Psoas muscle (tissue), 8 donors: ENCODE data around the gene PHC2. TPM values are rescaled to one million over a fixed set of nuclear protein-coding genes. Genes with fewer than 3 reads are reported as not detected.
A peak's percentile ranks its signal among the peaks of the same experiment; 100 is the strongest.

Experiments used
- ATAC-seq, 4 donors: fragments of 200-7000 bp; cut with Tn5 transposase; one replicate each; pipeline ENCODE4 v1.9.1; 2020; ENCODE audit warnings: moderate library complexity in 3 of 4, mild to moderate bottlenecking in 2 of 4
- DNase-seq, 2 donors: peaks; one replicate each; pipeline ENCODE4 v3.0.0-alpha.2; 2020
- H3K27ac ChIP-seq: fragments of 200-600 bp; one replicate; pipeline ENCODE4 v1.8.0; 2022
- H3K27me3 ChIP-seq, 3 donors: fragments of 200-600 bp in 1 of 3; one replicate each; pipeline versions ENCODE4 v1.6.1 to v1.8.0; 2013 to 2022; ENCODE audit warnings: low read length in 2 of 3, mild to moderate bottlenecking in 2 of 3, moderate library complexity in 1 of 3; ENCODE audit not compliant: insufficient read depth in 3 of 3
- H3K36me3 ChIP-seq, 2 donors: fragments of 200-600 bp in 1 of 2; one replicate each; pipeline versions ENCODE4 v1.6.1 to v1.8.0; 2013 to 2022; ENCODE audit warnings: low read depth in 1 of 2, mild to moderate bottlenecking in 1 of 2, moderate library complexity in 1 of 2; ENCODE audit not compliant: insufficient read depth in 1 of 2
- H3K4me1 ChIP-seq: fragments of 200-600 bp; one replicate; pipeline ENCODE4 v1.8.0; 2022
- H3K4me3 ChIP-seq: fragments of 200-600 bp; one replicate; pipeline ENCODE4 v1.8.0; 2022; ENCODE audit warnings: mild to moderate bottlenecking
- H3K9me3 ChIP-seq: fragments of 200-600 bp; one replicate; pipeline ENCODE4 v1.8.0; 2022
- WGBS, 3 donors: extraction: QIAGEN DNeasy Blood & Tissue Kit; methylation state at CpG; one replicate each; pipeline versions ENCODE4 v1.1.6 to v1.1.7; 2013; 5-methylcytosine and 5-hydroxymethylcytosine counted together
- intact Hi-C, 2 donors: fragments of 100-400 bp; cut with DNase I; formaldehyde crosslinking; loops; one replicate each; pipeline versions ENCODE4 v1.11.0 to v1.14.2; 2022
- polyA plus RNA-seq, 3 donors: library from polyadenylated mRNA; stranded (reverse); fragments of 200-250 nt; gene quantifications; one replicate each; pipeline ENCODE4 v1.2.3, GENCODE V29; 2013
- total RNA-seq, 4 donors: library from RNA; stranded (reverse); fragmentation: NEBNext Ultra II Directional in 2 of 4; extraction: Animal tissue kit (Norgen Biotek cat#: 25700) in 2 of 4; gene quantifications; one replicate each; pipeline versions ENCODE4 v1.2.1 to v1.2.4, GENCODE V29; 2021 to 2023
- TF ChIP-seq, protein P1 (sequence below): fragments of 200-600 bp; IDR thresholded peaks from one replicate; pipeline ENCODE4 v1.8.0; 2022; ENCODE audit warnings: antibody characterized with exemption
- donor health status: healthy with polysubstance abuse.
- donor health status: DM: no; HTN: no; CAD: no; lungs with moderate emphysema.
- donor health status: Bipolar disorder and iron deficiency.
- donor health status: healthy.
- donor health status: DM: yes; HTN: yes; CAD: no.
- donor health status: DM: no; HTN: no; CAD: no.
- donor health status: DM: no; HTN: no; CAD: no.
- donor health status: DM: yes; HTN: yes; CAD: no.

PHC2 gene
- total and polyA plus RNA-seq, 7 donors, result 74.1 to 427 (median 338) TPM

DNA sequence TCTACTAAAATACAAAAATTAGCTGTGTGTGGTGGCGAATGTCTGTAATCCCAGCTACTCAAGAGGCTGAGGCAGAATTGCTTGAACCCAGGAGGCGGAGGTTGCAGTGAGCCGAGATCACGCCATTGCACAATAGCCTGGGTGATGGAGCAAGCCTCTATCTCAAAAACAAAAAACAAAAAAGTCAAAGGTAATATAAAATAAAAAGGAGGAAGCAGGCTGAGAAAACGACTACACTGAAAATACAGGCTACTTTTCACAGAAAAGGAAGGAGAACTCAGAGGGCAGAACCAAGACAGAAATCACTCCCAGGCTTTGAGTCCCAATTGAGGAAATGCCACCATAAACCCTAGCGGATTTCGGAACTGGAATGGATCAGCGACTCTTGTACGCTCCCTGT, 104.1 kb downstream of the PHC2 start:
- H3K36me3 ChIP-seq, result peaks cover 28 to 99% of the 10 kb centered on the region in 2 donors
- intact Hi-C loops, result no loop called here
- no peaks in the 10 kb centered on the region for H3K27me3 ChIP-seq
- peak in 1 of 2 donors; percentile 55 for DNase-seq
- H3K9me3 ChIP-seq, result no peaks in the 10 kb centered on the region
- no peak for ATAC-seq
- H3K4me3 ChIP-seq, result no peak overlapping the region
- TF ChIP-seq, protein P1, sequence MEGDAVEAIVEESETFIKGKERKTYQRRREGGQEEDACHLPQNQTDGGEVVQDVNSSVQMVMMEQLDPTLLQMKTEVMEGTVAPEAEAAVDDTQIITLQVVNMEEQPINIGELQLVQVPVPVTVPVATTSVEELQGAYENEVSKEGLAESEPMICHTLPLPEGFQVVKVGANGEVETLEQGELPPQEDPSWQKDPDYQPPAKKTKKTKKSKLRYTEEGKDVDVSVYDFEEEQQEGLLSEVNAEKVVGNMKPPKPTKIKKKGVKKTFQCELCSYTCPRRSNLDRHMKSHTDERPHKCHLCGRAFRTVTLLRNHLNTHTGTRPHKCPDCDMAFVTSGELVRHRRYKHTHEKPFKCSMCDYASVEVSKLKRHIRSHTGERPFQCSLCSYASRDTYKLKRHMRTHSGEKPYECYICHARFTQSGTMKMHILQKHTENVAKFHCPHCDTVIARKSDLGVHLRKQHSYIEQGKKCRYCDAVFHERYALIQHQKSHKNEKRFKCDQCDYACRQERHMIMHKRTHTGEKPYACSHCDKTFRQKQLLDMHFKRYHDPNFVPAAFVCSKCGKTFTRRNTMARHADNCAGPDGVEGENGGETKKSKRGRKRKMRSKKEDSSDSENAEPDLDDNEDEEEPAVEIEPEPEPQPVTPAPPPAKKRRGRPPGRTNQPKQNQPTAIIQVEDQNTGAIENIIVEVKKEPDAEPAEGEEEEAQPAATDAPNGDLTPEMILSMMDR, result no peak
- WGBS, 3 donors, result 86 to 94% (median 87%) methylated on average over 9 of the region's 9 CpGs
- H3K27ac ChIP-seq, result peak overlapping the region; percentile 98
- H3K4me1 ChIP-seq, result peaks cover 42% of the 10 kb centered on the region

DNA sequence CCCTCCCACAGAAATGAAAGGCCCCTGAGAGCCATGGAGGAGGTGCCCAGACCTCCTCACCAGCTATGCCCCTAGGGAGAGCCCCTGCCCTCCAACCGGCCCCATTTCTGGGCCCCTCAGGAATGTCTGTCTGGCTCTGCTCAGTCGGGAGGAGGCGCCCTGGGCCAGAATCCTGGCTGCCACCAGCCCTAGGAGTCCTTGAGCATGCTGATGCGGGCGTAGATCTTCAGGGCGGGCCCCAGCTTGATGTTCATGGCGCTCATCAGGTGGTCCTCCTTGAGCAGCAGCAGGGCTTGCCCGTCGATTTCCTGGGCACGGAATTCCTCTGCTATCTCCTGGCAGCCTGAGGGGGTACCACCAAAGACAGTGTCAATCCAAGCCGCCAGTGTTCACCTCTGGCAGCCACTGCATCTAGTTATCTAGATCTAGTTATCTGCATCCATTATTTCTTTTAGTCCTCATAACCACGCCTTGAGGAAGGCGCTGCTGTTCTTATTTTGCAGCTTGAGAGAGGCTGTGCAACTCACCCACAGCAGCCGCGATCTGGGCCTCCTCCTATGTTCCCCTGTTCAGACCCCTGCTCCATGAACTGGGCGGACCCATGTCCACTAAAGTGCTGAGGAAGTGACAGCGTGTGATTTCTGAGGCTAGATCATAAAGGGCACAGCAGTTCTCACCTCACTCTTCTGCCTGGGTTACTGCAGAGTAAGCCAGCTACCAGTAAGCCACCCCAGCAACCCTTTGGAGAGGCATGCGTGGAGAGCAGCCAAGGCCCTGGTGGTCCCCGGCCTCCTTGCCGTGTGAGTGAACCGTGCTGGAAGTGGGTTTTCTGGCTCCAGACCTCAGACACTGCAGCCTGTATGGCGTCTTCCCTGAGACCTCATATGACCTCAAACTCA, 106.0 kb downstream of the PHC2 start:
- intact Hi-C loops, result no loop called here
- Histone ChIP-seq H3K36me3 (peaks cover 27 to 80% of the 10 kb centered on the region in 2 donors), H3K27ac (no peak overlapping the region), H3K9me3 (no peaks in the 10 kb centered on the region), H3K4me1 (peaks cover 36% of the 10 kb centered on the region), H3K4me3 (no peak overlapping the region), H3K27me3 (no peaks in the 10 kb centered on the region)
- no peak for ATAC-seq
- no peak for DNase-seq
- TF ChIP-seq, protein P1, result no peak
- WGBS, 3 donors, result 75 to 83% (median 82%) methylated on average over 22 of the region's 22 CpGs

DNA sequence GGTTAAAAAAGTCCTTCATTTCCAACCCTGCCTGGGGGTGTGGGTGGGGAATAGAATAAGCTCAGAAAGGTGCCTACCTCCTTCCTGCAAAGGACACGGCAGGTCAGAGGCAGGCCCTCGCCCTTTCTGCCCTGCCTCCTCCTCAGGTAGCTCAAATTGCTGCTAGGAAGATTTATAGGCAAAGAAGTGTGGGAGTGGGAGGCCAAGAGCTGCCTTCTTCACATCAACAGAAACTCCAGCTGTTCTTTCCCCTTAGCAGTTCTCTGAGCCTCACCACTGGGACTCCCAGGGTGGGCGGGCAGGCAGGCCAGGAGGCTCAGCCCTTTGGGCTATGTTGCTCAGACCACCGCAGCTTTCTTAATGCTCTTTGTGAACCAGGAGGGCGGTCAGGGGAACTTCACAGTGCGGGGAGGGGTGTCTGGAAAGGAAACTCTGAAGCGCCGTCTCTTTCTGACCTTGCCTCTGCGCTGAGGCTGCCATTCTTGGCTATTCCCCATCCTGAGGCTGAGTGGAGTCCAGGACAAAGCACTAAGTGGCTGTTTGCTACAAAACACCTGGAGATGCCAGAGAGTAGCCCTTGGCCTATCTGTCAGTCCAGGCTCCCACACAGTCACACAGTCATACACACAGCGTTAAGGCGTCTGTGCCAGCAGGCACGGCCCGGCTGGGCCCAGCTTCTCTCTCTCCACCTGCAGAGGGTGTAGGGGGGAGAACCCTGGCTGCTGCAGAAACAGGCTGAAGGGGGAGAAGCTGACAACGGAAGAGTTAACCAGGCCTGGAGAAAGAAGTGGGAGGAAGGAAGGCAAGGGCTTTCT, 107.0 kb downstream of the PHC2 start:
- Histone ChIP-seq H3K4me3 (no peak overlapping the region), H3K4me1 (peaks cover 26% of the 10 kb centered on the region), H3K9me3 (no peaks in the 10 kb centered on the region), H3K36me3 (peaks cover 22 to 70% of the 10 kb centered on the region in 2 donors), H3K27me3 (no peaks in the 10 kb centered on the region), H3K27ac (no peak overlapping the region)
- WGBS, 3 donors, result 71 to 82% (median 72%) methylated on average over 14 of the region's 14 CpGs
- ATAC-seq (no peak), DNase-seq (no peak)
- TF ChIP-seq, protein P1, result no peak
- intact Hi-C loops, result no loop called here

DNA sequence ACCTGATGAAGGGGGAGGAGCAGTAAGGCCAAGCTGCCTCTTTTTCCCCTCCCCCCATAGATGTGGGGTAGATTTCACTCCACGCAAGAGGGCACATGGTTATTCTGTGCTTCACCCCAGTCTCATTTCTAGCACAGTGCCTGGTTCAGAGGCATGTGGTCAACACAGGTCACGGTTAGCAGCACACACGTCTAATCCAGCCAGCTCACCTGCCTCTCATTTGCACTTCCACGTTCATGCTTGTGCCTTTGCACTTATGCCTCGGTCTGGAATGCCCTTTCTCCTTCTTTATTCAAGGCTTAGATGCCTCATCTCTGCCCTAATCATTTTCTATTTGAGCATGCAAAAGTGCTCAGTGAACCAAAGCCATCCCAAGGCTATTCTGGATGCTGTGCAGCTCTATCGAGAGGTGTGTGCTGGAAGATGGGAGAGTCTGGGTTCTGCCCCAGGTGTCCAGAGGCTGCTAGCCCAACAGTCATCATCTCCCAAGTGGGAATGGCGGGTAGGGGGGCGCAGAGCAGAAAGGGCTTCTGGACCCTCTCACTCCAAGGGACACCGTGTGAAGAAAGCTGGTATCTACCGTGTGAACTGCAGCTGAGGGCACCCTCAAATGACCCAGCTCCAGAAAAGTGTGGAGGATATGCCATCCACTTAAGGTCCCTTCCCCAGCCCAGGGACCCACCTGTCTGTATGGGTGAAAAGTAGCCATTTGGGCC, 107.9 kb downstream of the PHC2 start:
- Histone ChIP-seq H3K27ac (peak overlapping the region; percentile 2), H3K4me1 (peaks cover 17% of the 10 kb centered on the region), H3K36me3 (peaks cover 22 to 62% of the 10 kb centered on the region in 2 donors), H3K4me3 (no peak overlapping the region), H3K27me3 (no peaks in the 10 kb centered on the region), H3K9me3 (no peaks in the 10 kb centered on the region)
- DNase-seq (no peak), ATAC-seq (no peak)
- TF ChIP-seq, protein P1, result no peak
- 70 to 78% (median 70%) methylated on average over 10 of the region's 10 CpGs for WGBS, 3 donors
- intact Hi-C loops, result no loop called here
